H9 (cell line): Measurements from ENCODE around the gene FABP7. TPM values are rescaled to one million over a fixed set of nuclear protein-coding genes. Genes with fewer than 3 reads are reported as not detected.

Source experiments
- DNase-seq: peaks from one replicate; pipeline ENCODE4 v3.0.0-alpha.2; 2017
- H2AFZ ChIP-seq: one replicate; pipeline ENCODE4 v1.6.1; 2013; ENCODE audit warnings: mild to moderate bottlenecking, low read length, control low read depth, moderate library complexity
- H2AK5ac ChIP-seq: 2 replicates; pipeline ENCODE4 v1.6.1; 2013; ENCODE audit warnings: low read length, control low read depth, mixed read lengths; ENCODE audit not compliant: insufficient read length
- H2BK120ac ChIP-seq: one replicate; pipeline ENCODE4 v1.6.1; 2013; ENCODE audit warnings: low read depth, mild to moderate bottlenecking, low read length, control low read depth, inconsistent platforms; ENCODE audit not compliant: poor library complexity, severe bottlenecking
- H2BK12ac ChIP-seq: 2 replicates; pipeline ENCODE4 v1.6.1; 2013; ENCODE audit warnings: low read length, control low read depth, mixed read lengths, low read depth; ENCODE audit not compliant: insufficient read length
- H2BK15ac ChIP-seq: 2 replicates; pipeline ENCODE4 v1.6.1; 2013; ENCODE audit warnings: low read depth, low read length, control low read depth
- H2BK20ac ChIP-seq: one replicate; pipeline ENCODE4 v1.6.1; 2013; ENCODE audit warnings: low read depth, mild to moderate bottlenecking, low read length, control low read depth, inconsistent platforms; ENCODE audit not compliant: poor library complexity, severe bottlenecking
- H2BK5ac ChIP-seq: 2 replicates; pipeline ENCODE4 v1.6.1; 2013; ENCODE audit warnings: low read length, control low read depth, mixed read lengths; ENCODE audit not compliant: insufficient read length
- H3K14ac ChIP-seq: 2 replicates; pipeline ENCODE4 v1.6.1; 2013; ENCODE audit warnings: low read length, control low read depth; ENCODE audit not compliant: insufficient read depth
- H3K18ac ChIP-seq: 2 replicates; pipeline ENCODE4 v1.6.1; 2013; ENCODE audit warnings: low read depth, mild to moderate bottlenecking, mixed read lengths, low read length, control low read depth; ENCODE audit not compliant: insufficient read length
- H3K23ac ChIP-seq: 2 replicates; pipeline ENCODE4 v1.6.1; 2013; ENCODE audit warnings: low read length, control low read depth, mixed read lengths, low read depth; ENCODE audit not compliant: insufficient read length
- H3K23me2 ChIP-seq: 2 replicates; pipeline ENCODE4 v1.6.1; 2013; ENCODE audit warnings: low read depth, mild to moderate bottlenecking, mixed read lengths, low read length, control low read depth; ENCODE audit not compliant: insufficient read length, poor library complexity, severe bottlenecking
- H3K27ac ChIP-seq: 2 replicates; pipeline ENCODE4 v1.5.1; 2013; ENCODE audit warnings: low read length, control low read depth, mixed read lengths, low read depth; ENCODE audit not compliant: insufficient read length
- H3K27me3 ChIP-seq: 2 replicates; pipeline ENCODE4 v1.6.1; 2013; ENCODE audit warnings: low read length, control low read depth, inconsistent platforms; ENCODE audit not compliant: insufficient read depth
- H3K4ac ChIP-seq: 2 replicates; pipeline ENCODE4 v1.6.1; 2013; ENCODE audit warnings: low read depth, mild to moderate bottlenecking, control low read depth, inconsistent platforms, low read length, moderate library complexity
- H3K4me1 ChIP-seq: 2 replicates; pipeline ENCODE4 v1.6.1; 2013; ENCODE audit warnings: low read length, control low read depth, inconsistent platforms; ENCODE audit not compliant: insufficient read depth
- H3K4me2 ChIP-seq: 2 replicates; pipeline ENCODE4 v1.6.1; 2013; ENCODE audit warnings: low read length, control low read depth, mixed read lengths; ENCODE audit not compliant: insufficient read length, insufficient read depth
- H3K56ac ChIP-seq: 2 replicates; pipeline ENCODE4 v1.6.1; 2013; ENCODE audit warnings: low read depth, mild to moderate bottlenecking, mixed read lengths, low read length, control low read depth; ENCODE audit not compliant: insufficient read length
- H3K79me1 ChIP-seq: 2 replicates; pipeline ENCODE4 v1.6.1; 2013; ENCODE audit warnings: low read depth, mild to moderate bottlenecking, moderate library complexity, low read length, control low read depth, inconsistent platforms; ENCODE audit not compliant: insufficient read depth, poor library complexity, severe bottlenecking
- H3K79me2 ChIP-seq: 2 replicates; pipeline ENCODE4 v1.6.1; 2013; ENCODE audit warnings: low read length, control low read depth, inconsistent platforms; ENCODE audit not compliant: insufficient read depth
- H3K9ac ChIP-seq: 2 replicates; pipeline ENCODE4 v1.6.1; 2013; ENCODE audit warnings: low read length, control low read depth, mixed read lengths; ENCODE audit not compliant: insufficient read length; ENCODE audit errors: extremely low read depth
- H3K9me3 ChIP-seq: one replicate; pipeline ENCODE4 v1.6.1; 2013; ENCODE audit warnings: low read depth, low read length, inconsistent platforms; ENCODE audit not compliant: control insufficient read depth
- H3T11ph ChIP-seq: one replicate; pipeline ENCODE4 v1.6.1; 2013; ENCODE audit warnings: mild to moderate bottlenecking, low read length, control low read depth, inconsistent platforms
- H4K20me1 ChIP-seq: one replicate; pipeline ENCODE4 v1.6.1; 2013; ENCODE audit not compliant: control insufficient read depth, insufficient read length, insufficient read depth
- H4K5ac ChIP-seq: 2 replicates; pipeline ENCODE4 v1.6.1; 2013; ENCODE audit warnings: low read depth, mild to moderate bottlenecking, mixed read lengths, low read length, control low read depth; ENCODE audit not compliant: insufficient read length
- H4K8ac ChIP-seq: replicated peaks from 2 replicates; pipeline ENCODE4 v1.6.1; 2013; ENCODE audit warnings: low read length, control low read depth, mixed read lengths, low read depth; ENCODE audit not compliant: insufficient read length
- H4K91ac ChIP-seq: 2 replicates; pipeline ENCODE4 v1.6.1; 2013; ENCODE audit warnings: low read depth, mild to moderate bottlenecking, moderate library complexity, mixed read lengths, low read length, control low read depth; ENCODE audit not compliant: insufficient read length
- H3K27ac Mint-ChIP-seq, 3 experiments: 2 replicates in 2 of 3; 3 replicates in 1 of 3; pipeline ENCODE4 v1.8.0; 2020 to 2021; ENCODE audit warnings: mixed read lengths in 3 of 3, mild to moderate bottlenecking in 1 of 3, moderate library complexity in 1 of 3
- H3K27me3 Mint-ChIP-seq: 2 replicates; pipeline ENCODE4 v1.8.0; 2021; ENCODE audit warnings: low read depth, mild to moderate bottlenecking, moderate library complexity, mixed read lengths
- H3K36me3 Mint-ChIP-seq, 3 experiments: 2 replicates in 2 of 3; 3 replicates in 1 of 3; pipeline ENCODE4 v1.8.0; 2020 to 2021; ENCODE audit warnings: low read depth in 3 of 3, mixed read lengths in 3 of 3; ENCODE audit not compliant: insufficient read depth in 1 of 3
- H3K4me1 Mint-ChIP-seq, 2 experiments: 2 replicates each; pipeline ENCODE4 v1.8.0; 2020; ENCODE audit warnings: mixed read lengths in 2 of 2
- H3K4me3 Mint-ChIP-seq, 2 experiments: 2 replicates in 1 of 2; 3 replicates in 1 of 2; pipeline ENCODE4 v1.8.0; 2020 to 2021; ENCODE audit warnings: mild to moderate bottlenecking in 2 of 2, mixed read lengths in 2 of 2, moderate library complexity in 1 of 2
- H3K9me3 Mint-ChIP-seq, 2 experiments: 2 replicates in 1 of 2; 3 replicates in 1 of 2; pipeline ENCODE4 v1.8.0; 2020; ENCODE audit warnings: mild to moderate bottlenecking in 2 of 2, mixed read lengths in 2 of 2, moderate library complexity in 1 of 2
- WGBS: extraction: QIAGEN DNeasy Blood & Tissue Kit; methylation state at CpG from one replicate; pipeline ENCODE4 v1.1.7; 2013; ENCODE audit warnings: missing lambda C conversion rate, low lambda C conversion rate, mixed read lengths; ENCODE audit not compliant: insufficient read length; ENCODE audit errors: extremely low coverage; 5-methylcytosine and 5-hydroxymethylcytosine counted together
- total RNA-seq: library from RNA; stranded (reverse); gene quantifications from 2 replicates; pipeline ENCODE4 v1.2.1, GENCODE V29; 2021
- TF ChIP-seq, protein P1 (sequence below): fragments of 200-600 bp; sonication (generic); conservative IDR thresholded peaks from 3 replicates; pipeline ENCODE4 v1.8.0; 2021; ENCODE audit warnings: antibody characterized with exemption, mild to moderate bottlenecking

Gene FABP7
- total RNA-seq, 1 experiment from 2014 or later: 3.9 TPM

DNA sequence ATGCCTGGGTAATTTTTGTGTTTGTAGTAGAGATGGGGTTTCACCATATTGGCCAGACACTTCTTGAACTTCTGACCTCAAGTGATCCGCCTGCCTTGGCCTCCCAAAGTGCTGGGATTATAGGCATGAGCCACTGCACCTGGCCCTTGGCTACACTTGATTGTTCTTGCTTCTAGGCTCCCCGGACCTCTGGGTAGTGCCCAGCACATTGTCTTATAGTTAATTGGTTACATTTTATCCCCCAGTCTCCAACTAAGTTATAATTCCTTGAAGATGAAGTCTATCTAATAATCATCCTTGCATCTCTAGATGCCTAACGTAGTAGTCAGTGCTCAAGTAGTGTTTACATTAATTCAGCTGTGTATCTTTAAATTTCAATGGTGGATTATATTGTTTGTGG is 21.4 kb downstream of the FABP7 start:
- Histone ChIP-seq H2BK120ac (no peak overlapping the region), H3K27ac (no peak overlapping the region), H2BK5ac (no peak overlapping the region), H3K4ac (no peak overlapping the region), H2BK20ac (no peak overlapping the region), H4K91ac (no peak overlapping the region), H2AK5ac (no peak overlapping the region), H4K20me1 (no peaks in the 10 kb centered on the region), H4K5ac (no peak overlapping the region), H2BK12ac (no peak overlapping the region), H2AFZ (no peak overlapping the region), H4K8ac (no peak overlapping the region), H3K23ac (no peak overlapping the region), H3K9me3 (no peaks in the 10 kb centered on the region), H3K14ac (no peak overlapping the region), H3K56ac (no peak overlapping the region), H3K79me1 (no peaks in the 10 kb centered on the region), H3T11ph (no peak overlapping the region), H3K27me3 (no peaks in the 10 kb centered on the region), H3K23me2 (no peaks in the 10 kb centered on the region), H3K4me2 (no peak overlapping the region), H3K79me2 (no peaks in the 10 kb centered on the region), H3K4me1 (no peaks in the 10 kb centered on the region), H3K18ac (no peak overlapping the region), H3K9ac (no peak overlapping the region), H2BK15ac (no peak overlapping the region)
- H3K9me3 Mint-ChIP-seq: no peaks in the 10 kb centered on the region
- H3K4me1 Mint-ChIP-seq: peaks cover 6 to 8% of the 10 kb centered on the region in 2 experiments
- TF ChIP-seq, protein P1, sequence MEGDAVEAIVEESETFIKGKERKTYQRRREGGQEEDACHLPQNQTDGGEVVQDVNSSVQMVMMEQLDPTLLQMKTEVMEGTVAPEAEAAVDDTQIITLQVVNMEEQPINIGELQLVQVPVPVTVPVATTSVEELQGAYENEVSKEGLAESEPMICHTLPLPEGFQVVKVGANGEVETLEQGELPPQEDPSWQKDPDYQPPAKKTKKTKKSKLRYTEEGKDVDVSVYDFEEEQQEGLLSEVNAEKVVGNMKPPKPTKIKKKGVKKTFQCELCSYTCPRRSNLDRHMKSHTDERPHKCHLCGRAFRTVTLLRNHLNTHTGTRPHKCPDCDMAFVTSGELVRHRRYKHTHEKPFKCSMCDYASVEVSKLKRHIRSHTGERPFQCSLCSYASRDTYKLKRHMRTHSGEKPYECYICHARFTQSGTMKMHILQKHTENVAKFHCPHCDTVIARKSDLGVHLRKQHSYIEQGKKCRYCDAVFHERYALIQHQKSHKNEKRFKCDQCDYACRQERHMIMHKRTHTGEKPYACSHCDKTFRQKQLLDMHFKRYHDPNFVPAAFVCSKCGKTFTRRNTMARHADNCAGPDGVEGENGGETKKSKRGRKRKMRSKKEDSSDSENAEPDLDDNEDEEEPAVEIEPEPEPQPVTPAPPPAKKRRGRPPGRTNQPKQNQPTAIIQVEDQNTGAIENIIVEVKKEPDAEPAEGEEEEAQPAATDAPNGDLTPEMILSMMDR: no peak
- no peaks in the 10 kb centered on the region for H3K27me3 Mint-ChIP-seq
- H3K36me3 Mint-ChIP-seq: no peaks in the 10 kb centered on the region
- DNase-seq: no peak
- no CpG with 5 or more reads among the region's 3 CpGs for WGBS
- no peak overlapping the region for H3K4me3 Mint-ChIP-seq
- no peak overlapping the region for H3K27ac Mint-ChIP-seq
